GM18508 (cell line): ENCODE data around the gene GAMT.

Experiments
- ATAC-seq: cut with Tn5 transposase; IDR thresholded peaks from one replicate; pipeline ENCODE4 v1.9.1; 2021; ENCODE audit warnings: moderate number of reproducible peaks; ENCODE audit not compliant: insufficient read depth, unreplicated experiment

The GAMT gene

DNA sequence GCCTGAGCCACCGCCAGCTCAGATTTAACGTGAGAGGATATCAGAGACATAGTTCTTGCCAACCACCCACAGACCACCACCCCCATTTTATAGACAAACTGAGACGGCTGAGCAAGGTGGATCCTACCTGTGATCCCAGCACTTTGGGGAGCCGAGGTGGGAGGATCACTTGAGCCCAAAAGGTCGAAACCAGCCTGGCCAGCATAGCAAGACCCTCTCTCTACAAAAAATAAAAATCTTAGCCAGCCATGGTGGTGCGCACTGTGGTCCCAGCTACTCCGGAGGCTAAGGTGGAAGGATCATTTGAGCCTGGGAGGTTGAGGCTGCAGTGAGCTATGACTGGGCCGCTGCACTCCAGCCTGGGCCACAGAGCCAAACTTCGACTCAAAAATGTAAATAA lies 48.2 kb downstream of the GAMT start:
- ATAC-seq = no peak

- ATAC-seq = no peak
Measured at GRCh38 chr19:1351381-1351851, 49.9 kb downstream of the GAMT start.

GRCh38 chr19:1350867-1351266 lies 50.5 kb downstream of the GAMT start:
- ATAC-seq = no peak

- ATAC-seq = no peak
Measured at GRCh38 chr19:1349211-1349610, 52.1 kb downstream of the GAMT start.
